Measurements from ENCODE around the gene SMAD4.
"Not testable (repeated sequence)": the region's sequence is repeated elsewhere in the genome, so short reads cannot be mapped to it uniquely, and the experiment has no call there.

DNA sequence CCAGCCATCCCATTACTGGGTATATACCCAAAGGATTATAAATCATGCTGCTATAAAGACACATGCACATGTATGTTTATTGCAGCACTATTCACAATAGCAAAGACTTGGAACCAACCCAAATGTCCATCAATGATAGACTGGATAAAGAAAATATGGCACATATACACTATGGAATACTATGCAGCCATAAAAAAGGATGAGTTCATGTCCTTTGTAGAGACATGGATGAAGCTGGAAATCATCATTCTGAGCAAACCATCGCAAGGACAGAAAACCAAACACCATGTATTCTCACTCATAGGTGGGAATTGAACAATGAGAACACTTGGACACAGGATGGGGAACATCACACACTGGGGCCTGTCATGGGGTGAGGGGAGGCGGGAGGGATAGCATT lies 26.8 kb upstream of the SMAD4 start:
- TF ChIP-seq POLR2AphosphoS5 (IDR thresholded peaks at IDR 0.05; ENCODE audit: low read depth, low read length); EZH2 (IDR thresholded peaks at IDR 0.05); YY1 (IDR thresholded peaks at IDR 0.05; ENCODE audit: extremely low read depth, insufficient replicate concordance, low read depth, low read length); JUND (IDR thresholded peaks at IDR 0.05); TCF7L2 (IDR thresholded peaks at IDR 0.05; ENCODE audit: borderline replicate concordance, extremely low read depth, insufficient read depth, insufficient read length); ELF1 (IDR thresholded peaks at IDR 0.05; ENCODE audit: borderline replicate concordance, low read depth); SIN3A (IDR thresholded peaks at IDR 0.05; ENCODE audit: low read depth); RAD21 (IDR thresholded peaks at IDR 0.05; ENCODE audit: low read depth): not testable (repeated sequence)
- TF ChIP-seq, protein P1, sequence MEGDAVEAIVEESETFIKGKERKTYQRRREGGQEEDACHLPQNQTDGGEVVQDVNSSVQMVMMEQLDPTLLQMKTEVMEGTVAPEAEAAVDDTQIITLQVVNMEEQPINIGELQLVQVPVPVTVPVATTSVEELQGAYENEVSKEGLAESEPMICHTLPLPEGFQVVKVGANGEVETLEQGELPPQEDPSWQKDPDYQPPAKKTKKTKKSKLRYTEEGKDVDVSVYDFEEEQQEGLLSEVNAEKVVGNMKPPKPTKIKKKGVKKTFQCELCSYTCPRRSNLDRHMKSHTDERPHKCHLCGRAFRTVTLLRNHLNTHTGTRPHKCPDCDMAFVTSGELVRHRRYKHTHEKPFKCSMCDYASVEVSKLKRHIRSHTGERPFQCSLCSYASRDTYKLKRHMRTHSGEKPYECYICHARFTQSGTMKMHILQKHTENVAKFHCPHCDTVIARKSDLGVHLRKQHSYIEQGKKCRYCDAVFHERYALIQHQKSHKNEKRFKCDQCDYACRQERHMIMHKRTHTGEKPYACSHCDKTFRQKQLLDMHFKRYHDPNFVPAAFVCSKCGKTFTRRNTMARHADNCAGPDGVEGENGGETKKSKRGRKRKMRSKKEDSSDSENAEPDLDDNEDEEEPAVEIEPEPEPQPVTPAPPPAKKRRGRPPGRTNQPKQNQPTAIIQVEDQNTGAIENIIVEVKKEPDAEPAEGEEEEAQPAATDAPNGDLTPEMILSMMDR (IDR thresholded peaks at IDR 0.05 in 2 of 3, conservative IDR thresholded peaks at IDR 0.05 in 1 of 3; ENCODE audit: borderline replicate concordance in 1 of 3, insufficient read depth in 1 of 3, low read depth in 2 of 3, low read length in 2 of 3) = not testable (repeated sequence)
- TF ChIP-seq, protein P2, sequence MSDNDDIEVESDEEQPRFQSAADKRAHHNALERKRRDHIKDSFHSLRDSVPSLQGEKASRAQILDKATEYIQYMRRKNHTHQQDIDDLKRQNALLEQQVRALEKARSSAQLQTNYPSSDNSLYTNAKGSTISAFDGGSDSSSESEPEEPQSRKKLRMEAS (IDR thresholded peaks at IDR 0.05) = not testable (repeated sequence)
- TF ChIP-seq, protein P3, sequence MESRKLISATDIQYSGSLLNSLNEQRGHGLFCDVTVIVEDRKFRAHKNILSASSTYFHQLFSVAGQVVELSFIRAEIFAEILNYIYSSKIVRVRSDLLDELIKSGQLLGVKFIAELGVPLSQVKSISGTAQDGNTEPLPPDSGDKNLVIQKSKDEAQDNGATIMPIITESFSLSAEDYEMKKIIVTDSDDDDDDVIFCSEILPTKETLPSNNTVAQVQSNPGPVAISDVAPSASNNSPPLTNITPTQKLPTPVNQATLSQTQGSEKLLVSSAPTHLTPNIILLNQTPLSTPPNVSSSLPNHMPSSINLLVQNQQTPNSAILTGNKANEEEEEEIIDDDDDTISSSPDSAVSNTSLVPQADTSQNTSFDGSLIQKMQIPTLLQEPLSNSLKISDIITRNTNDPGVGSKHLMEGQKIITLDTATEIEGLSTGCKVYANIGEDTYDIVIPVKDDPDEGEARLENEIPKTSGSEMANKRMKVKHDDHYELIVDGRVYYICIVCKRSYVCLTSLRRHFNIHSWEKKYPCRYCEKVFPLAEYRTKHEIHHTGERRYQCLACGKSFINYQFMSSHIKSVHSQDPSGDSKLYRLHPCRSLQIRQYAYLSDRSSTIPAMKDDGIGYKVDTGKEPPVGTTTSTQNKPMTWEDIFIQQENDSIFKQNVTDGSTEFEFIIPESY (IDR thresholded peaks at IDR 0.05; ENCODE audit: extremely low read depth, insufficient replicate concordance, low read length) = not testable (repeated sequence)
- TF ChIP-seq, protein P4, sequence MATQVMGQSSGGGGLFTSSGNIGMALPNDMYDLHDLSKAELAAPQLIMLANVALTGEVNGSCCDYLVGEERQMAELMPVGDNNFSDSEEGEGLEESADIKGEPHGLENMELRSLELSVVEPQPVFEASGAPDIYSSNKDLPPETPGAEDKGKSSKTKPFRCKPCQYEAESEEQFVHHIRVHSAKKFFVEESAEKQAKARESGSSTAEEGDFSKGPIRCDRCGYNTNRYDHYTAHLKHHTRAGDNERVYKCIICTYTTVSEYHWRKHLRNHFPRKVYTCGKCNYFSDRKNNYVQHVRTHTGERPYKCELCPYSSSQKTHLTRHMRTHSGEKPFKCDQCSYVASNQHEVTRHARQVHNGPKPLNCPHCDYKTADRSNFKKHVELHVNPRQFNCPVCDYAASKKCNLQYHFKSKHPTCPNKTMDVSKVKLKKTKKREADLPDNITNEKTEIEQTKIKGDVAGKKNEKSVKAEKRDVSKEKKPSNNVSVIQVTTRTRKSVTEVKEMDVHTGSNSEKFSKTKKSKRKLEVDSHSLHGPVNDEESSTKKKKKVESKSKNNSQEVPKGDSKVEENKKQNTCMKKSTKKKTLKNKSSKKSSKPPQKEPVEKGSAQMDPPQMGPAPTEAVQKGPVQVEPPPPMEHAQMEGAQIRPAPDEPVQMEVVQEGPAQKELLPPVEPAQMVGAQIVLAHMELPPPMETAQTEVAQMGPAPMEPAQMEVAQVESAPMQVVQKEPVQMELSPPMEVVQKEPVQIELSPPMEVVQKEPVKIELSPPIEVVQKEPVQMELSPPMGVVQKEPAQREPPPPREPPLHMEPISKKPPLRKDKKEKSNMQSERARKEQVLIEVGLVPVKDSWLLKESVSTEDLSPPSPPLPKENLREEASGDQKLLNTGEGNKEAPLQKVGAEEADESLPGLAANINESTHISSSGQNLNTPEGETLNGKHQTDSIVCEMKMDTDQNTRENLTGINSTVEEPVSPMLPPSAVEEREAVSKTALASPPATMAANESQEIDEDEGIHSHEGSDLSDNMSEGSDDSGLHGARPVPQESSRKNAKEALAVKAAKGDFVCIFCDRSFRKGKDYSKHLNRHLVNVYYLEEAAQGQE (IDR thresholded peaks at IDR 0.05; ENCODE audit: low read depth) = not testable (repeated sequence)
- TF ChIP-seq, protein P5, sequence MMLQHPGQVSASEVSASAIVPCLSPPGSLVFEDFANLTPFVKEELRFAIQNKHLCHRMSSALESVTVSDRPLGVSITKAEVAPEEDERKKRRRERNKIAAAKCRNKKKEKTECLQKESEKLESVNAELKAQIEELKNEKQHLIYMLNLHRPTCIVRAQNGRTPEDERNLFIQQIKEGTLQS (IDR thresholded peaks at IDR 0.05) = not testable (repeated sequence)

All from HCT116 (cell line).